HG03108 (cell line): ENCODE results near the gene ERN2.

Experiments
- ATAC-seq: cut with Tn5 transposase; IDR thresholded peaks from one replicate; pipeline ENCODE4 v1.9.1; 2021; ENCODE audit warnings: moderate library complexity; ENCODE audit not compliant: unreplicated experiment

Gene ERN2

GRCh38 chr16:23689442-23690187 is 23.4 kb downstream of the ERN2 start:
- no peak for ATAC-seq

- no peak for ATAC-seq
Observed at GRCh38 chr16:23687034-23687808, 25.8 kb downstream of the ERN2 start.

DNA sequence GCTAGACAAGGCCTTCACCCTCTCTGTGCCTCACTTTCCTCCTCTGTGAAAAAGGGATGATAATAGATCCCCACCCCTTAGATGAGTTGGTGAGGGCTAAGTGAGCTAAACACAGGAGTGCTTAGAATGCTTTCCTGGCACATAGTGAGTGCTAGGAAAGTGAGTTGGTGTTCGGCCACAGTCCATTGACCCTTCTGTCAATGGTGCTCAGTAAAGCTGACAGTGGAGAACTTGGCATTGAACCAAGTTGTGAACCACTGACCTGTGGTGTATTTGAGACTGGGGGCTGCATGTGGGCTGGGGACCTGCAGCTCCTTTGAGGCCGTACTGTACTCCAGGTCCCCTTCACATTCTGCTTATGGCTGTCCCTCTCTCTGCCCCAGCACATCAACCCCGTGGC is 29.5 kb downstream of the ERN2 start:
- ATAC-seq, result no peak

DNA sequence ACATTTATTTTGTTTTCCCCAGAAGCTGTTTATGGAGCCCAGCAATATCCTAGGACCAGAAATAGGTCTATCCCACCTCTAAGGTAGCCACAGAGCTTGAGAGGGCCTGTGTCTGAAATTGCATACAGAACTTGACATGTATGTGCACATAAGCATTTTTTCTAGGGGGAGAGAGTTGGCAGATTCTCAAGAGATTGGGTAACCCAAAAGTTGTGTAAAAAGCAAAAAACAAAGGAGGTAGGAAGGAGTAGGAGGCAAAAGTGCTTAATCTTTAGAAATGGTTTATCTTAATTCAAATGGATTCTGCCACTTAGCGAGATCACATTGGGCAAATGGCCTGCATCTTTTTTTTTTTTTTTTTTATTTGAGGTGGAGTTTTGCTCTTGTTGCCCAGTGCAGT is 30.8 kb downstream of the ERN2 start:
- ATAC-seq, result no peak

GRCh38 chr16:23679986-23680336 is 33.1 kb downstream of the ERN2 start:
- no peak for ATAC-seq

DNA sequence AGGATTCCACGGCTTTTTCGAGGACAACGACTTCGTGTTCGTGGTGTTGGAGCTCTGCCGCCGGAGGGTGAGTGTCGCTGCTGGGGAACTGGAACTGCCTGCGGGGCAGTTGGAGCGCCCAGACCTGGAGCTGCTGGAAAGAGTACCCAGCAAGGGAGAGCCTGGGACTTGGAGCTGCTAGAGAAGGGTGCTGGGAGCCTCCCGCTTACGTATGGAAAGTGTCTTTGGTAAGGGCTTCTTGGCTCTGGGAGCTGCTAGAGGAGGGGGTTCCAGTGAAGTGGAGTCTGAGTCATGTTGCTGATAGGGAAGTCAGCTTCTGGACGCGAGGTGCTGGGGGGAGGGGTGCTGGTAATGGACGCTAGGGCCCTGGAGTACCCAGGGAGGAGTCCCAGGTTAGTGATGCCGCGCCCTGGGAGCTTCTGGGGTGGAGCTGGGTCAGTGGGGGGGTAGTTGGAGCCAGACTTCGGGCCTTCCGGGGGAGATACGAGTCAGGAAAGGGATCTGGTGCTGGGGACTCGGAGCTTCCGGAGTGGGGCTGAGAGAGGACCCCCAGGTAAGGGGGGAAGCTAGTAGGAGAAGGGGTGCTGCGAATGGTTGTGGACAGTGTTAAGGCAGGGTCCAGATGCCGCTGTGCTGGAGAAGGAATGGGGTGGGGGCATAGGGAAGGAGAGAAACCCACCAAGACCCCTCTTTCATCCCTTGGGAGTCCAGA is 33.6 kb downstream of the ERN2 start:
- ATAC-seq, result no peak

DNA sequence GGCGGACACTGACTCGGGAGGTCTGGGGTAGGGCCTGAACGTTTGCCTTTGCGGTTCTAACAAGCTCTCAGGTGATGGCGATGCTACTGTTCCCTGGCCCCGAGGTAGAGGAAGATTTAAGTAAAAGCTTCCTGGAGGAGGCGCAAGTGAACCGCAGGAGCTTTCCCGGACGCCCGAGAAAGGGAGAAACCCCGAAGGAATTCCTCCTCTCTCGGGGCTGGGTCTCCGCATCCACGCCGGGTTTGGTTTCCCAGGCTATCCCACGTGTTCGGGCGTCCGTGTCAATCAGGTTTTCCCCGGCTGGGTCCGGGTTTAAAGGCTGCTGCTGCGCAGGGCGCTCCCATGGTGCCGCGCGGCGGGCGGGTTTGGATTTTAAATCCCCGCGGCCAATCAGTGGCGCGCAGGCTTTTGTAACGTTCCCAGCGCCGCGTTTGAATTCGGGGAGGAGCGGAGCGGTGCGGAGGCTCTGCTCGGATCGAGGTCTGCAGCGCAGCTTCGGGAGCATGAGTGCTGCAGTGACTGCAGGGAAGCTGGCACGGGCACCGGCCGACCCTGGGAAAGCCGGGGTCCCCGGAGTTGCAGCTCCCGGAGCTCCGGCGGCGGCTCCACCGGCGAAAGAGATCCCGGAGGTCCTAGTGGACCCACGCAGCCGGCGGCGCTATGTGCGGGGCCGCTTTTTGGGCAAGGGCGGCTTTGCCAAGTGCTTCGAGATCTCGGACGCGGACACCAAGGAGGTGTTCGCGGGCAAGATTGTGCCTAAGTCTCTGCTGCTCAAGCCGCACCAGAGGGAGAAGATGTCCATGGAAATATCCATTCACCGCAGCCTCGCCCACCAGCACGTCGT is 34.4 kb downstream of the ERN2 start, which contains the start of gene PLK1:
Gene PLK1, plus strand, starts transcription at position 460 of the 844 bp plus-strand sequence. Its CDS starts 44 bp downstream, at position 504.
- peak; percentile 87 for ATAC-seq

- no peak for ATAC-seq
Observed at GRCh38 chr16:23676924-23677480, 36.0 kb downstream of the ERN2 start.

DNA sequence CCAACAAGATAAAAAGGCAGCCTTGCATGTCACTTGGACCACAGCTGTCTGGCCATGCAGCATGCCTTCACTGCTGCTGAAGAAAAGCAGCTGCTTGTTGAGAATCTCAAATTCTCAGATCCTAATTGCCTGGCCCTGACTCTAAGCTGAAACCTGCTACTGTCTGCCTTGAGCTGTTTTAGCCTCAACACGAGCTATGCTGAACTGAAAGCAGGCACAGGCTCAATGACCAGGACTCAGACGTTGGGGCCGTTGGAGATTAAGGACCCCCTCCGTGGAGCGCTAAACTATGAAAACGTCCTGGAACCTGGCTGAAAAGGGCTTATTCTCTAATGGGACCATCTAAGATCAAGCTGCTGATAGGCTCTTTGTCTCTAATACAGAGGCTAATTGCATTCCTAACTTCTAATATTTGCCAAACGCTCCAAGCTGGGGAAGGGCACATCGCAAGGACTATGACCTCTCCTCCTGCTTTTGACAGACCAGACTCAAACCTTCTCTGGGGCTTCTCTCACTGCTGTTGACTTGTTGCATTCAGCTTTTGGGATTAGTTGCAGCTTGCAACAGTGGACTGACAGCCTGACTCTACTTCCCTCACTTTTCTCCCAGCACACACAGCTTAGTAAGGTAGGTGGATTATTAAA is 38.9 kb downstream of the ERN2 start:
- no peak for ATAC-seq

GRCh38 chr16:23670137-23670776 is 42.8 kb downstream of the ERN2 start:
- ATAC-seq, result peak; percentile 93

DNA sequence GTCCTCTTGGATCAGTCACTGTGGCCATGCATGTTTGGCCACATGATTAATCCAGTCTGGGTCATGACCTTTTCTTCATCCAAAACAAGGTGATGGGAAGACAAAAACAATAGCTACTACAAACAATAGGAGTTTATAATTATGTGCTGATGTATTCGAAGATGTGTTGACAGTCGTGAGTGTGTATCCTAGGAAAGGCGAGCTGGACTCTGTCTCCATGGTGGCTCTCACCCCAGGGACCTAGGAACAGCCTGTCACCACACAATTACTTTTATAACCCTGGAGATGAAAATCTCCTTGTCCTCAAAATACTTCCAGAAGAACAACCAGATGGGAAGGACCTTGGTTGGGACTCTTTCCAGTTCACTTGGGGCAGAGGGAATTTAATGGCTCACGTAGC is 44.1 kb downstream of the ERN2 start:
- ATAC-seq, result no peak

GRCh38 chr16:23668225-23668624 is 44.8 kb downstream of the ERN2 start:
- ATAC-seq, result no peak

DNA sequence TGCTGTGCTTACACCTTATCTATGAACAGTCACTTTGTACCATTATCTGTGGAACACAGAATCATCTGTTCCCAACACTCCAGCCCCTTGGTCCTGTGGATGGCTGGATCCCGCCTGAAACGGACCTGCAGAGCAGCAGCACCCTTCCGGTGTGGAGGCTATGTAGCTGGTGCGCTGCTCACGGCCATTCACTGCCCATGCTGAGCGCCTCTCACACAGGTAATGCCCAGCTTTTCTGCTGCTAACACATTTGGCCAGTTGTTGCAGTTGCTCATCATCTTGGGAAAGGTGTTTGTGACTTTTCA is 45.7 kb downstream of the ERN2 start:
- no peak for ATAC-seq

- ATAC-seq, result no peak
Observed at GRCh38 chr16:23666571-23667354, 46.3 kb downstream of the ERN2 start.

DNA sequence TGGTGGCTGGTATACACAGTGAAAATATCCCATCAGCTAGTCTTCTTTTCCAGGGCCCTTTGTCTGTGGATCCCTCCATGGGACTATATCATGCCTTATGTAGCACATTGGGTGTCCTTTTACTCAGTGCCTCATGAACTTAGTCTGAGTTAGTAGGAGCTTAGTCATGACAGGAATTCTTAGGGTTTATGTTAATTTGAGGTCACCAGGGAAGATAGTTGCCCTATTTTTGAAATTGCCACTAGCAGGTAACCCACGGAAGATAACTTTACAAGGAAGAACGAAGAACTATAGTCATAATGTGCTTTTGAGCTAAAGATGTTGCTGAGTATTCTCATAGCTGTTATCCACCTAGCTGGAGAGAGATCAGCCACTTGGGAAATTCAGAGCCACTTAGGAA is 49.1 kb downstream of the ERN2 start:
- no peak for ATAC-seq

GRCh38 chr16:23651943-23652468 is 61.0 kb downstream of the ERN2 start:
- ATAC-seq, result peak; percentile 36

DNA sequence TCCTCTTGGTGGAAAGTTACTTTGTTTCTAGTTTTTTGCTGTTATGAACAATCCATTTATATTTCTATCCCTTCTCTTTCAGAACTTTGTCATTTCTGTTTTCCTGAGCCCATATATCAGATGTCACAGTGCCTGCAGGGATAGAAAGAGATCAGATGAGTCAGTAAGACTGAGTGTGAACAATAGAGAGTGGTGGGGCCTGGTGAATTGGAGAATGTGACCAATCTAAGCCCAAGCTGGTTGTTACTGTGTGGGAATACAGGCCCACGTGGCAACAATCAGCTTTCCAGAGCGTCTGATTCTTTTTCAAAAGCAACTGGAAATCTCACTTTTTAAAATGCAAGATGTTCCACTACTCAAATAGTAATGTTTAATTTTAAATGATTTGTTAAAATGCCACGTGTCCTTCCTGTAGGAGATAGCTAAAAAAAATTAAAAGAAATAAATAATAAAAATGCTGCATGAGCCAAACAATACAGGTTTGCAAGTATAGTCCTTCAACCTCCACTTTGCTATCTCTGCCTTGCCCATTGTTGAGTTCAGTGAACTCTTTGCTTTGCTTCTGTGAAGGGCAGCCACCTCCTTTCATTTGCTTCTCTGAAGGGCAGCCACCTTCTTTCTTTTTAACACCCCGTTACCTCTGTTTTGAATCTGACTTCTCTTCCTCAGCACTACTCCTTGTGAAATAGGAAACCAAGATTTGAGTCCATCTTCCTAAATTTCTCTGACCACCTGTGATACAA is 62.2 kb downstream of the ERN2 start:
- peak; percentile 16 for ATAC-seq

- ATAC-seq, result no peak
Observed at GRCh38 chr16:23642246-23642774, 70.7 kb downstream of the ERN2 start.
